Measurements from ENCODE around the gene LRRC28.

LRRC28 gene

DNA sequence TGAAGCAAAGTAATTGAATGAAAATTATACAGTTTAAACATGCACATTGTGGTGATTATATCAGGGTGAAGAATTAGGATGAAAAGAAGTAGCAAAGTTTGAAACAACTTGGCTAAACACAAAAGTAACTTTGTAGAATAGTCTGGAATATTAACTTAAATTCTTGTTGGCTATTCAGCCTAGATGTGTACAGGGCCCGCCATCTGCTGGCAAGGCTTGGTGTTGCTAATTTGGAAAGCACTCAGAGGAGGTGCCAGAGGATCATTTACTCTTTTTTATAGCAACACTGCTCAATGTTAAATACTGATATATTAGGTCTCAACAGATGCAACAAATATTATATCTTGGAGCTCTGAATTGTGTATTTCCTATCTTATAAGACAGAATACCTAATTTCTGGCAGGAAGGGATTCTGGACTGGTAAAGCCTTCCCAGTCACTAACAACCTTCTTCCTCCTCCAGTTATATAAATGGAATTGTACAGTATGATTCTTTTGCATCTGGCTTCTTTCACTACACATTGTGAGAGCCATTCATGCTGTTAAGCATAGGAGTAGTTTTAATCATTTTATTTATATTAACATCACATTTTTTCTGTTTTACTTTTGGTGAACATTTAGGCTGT, 38.0 kb upstream of the LRRC28 start:
- no peak overlapping the region for H3K27ac ChIP-seq (ENCODE audit: low read depth, low read length)
- no peaks in the 10 kb centered on the region for H3F3A ChIP-seq (ENCODE audit: control insufficient read depth, insufficient read depth)
- H3K27me3 ChIP-seq (ENCODE audit: control insufficient read depth, low read length), result no peaks in the 10 kb centered on the region
- no peaks in the 10 kb centered on the region for H3K9me2 ChIP-seq (replicated peaks; ENCODE audit: control insufficient read depth, low read length)
- TF ChIP-seq, protein P1, sequence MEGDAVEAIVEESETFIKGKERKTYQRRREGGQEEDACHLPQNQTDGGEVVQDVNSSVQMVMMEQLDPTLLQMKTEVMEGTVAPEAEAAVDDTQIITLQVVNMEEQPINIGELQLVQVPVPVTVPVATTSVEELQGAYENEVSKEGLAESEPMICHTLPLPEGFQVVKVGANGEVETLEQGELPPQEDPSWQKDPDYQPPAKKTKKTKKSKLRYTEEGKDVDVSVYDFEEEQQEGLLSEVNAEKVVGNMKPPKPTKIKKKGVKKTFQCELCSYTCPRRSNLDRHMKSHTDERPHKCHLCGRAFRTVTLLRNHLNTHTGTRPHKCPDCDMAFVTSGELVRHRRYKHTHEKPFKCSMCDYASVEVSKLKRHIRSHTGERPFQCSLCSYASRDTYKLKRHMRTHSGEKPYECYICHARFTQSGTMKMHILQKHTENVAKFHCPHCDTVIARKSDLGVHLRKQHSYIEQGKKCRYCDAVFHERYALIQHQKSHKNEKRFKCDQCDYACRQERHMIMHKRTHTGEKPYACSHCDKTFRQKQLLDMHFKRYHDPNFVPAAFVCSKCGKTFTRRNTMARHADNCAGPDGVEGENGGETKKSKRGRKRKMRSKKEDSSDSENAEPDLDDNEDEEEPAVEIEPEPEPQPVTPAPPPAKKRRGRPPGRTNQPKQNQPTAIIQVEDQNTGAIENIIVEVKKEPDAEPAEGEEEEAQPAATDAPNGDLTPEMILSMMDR (IDR thresholded peaks at IDR 0.05; ENCODE audit: low read depth, low read length, poor library complexity, severe bottlenecking), result peak; percentile 85
- TF ChIP-seq EZH2phosphoT487 (IDR thresholded peaks at IDR 0.05; ENCODE audit: borderline replicate concordance, low read length), result no peak
- H4K20me1 ChIP-seq (ENCODE audit: control insufficient read depth, insufficient read depth, low read depth, low read length), result no peaks in the 10 kb centered on the region
- no peak overlapping the region for H3K4me3 ChIP-seq (ENCODE audit: low read length)
- H3K9me3 ChIP-seq (ENCODE audit: control insufficient read depth, insufficient read depth, low read length), result no peaks in the 10 kb centered on the region
- H3K4me1 ChIP-seq (ENCODE audit: control insufficient read depth, low read length), result no peaks in the 10 kb centered on the region
- no peak overlapping the region for H3K4me2 ChIP-seq (ENCODE audit: low read length)
- H3K36me3 ChIP-seq (ENCODE audit: control insufficient read depth, low read length), result no peaks in the 10 kb centered on the region
- H3K79me2 ChIP-seq (ENCODE audit: control insufficient read depth, low read length), result no peaks in the 10 kb centered on the region

DNA sequence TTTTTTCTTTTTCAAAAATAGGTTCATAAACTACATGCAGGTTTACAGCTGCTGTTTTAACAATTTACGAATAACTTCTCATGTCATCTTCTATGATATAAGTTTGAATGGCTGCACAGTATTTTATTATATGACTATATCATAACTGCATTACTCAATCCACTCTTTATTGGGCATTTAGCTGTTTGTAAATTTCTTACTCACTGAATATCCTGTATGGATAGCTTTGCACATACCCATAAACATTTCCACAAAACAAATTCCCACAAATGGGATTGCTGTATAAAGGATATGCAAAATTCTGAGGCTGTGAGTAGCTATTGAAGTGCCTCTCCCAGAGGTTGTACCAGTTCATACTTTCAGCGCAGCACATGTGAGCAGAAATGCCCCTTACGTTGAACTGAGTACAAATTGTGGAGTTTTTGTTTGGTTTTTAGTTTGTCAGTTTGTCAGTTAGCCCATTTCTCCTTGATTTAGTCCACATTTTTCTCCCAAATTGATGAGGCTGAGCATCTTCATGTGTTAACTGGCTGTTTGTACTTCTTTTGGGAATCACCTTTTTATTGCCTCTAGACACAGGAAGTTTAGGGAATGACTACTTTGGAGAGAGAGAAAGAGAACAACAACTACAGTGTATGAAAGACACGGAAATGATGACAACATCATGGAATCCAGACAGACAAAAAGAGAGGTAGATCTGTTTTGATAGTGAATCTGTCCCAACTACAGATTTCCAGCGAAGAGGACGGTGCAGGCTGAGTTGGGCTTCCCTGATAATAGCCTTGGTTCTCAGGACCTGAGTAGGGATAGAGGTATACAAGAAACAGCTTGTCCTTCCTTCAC, 26.7 kb upstream of the LRRC28 start:
- Histone ChIP-seq H3F3A (ENCODE audit: control insufficient read depth, insufficient read depth) (no peaks in the 10 kb centered on the region), H3K4me2 (ENCODE audit: low read length) (no peak overlapping the region), H3K9me2 (replicated peaks; ENCODE audit: control insufficient read depth, low read length) (no peaks in the 10 kb centered on the region), H3K9me3 (ENCODE audit: control insufficient read depth, insufficient read depth, low read length) (no peaks in the 10 kb centered on the region), H3K4me1 (ENCODE audit: control insufficient read depth, low read length) (no peaks in the 10 kb centered on the region), H3K4me3 (ENCODE audit: low read length) (no peak overlapping the region), H3K27me3 (ENCODE audit: control insufficient read depth, low read length) (no peaks in the 10 kb centered on the region), H4K20me1 (ENCODE audit: control insufficient read depth, insufficient read depth, low read depth, low read length) (no peaks in the 10 kb centered on the region), H3K27ac (ENCODE audit: low read depth, low read length) (no peak overlapping the region), H3K36me3 (ENCODE audit: control insufficient read depth, low read length) (no peaks in the 10 kb centered on the region), H3K79me2 (ENCODE audit: control insufficient read depth, low read length) (no peaks in the 10 kb centered on the region)
- TF ChIP-seq, protein P1 (IDR thresholded peaks at IDR 0.05; ENCODE audit: low read depth, low read length, poor library complexity, severe bottlenecking), result no peak
- no peak for TF ChIP-seq EZH2phosphoT487 (IDR thresholded peaks at IDR 0.05; ENCODE audit: borderline replicate concordance, low read length)

DNA sequence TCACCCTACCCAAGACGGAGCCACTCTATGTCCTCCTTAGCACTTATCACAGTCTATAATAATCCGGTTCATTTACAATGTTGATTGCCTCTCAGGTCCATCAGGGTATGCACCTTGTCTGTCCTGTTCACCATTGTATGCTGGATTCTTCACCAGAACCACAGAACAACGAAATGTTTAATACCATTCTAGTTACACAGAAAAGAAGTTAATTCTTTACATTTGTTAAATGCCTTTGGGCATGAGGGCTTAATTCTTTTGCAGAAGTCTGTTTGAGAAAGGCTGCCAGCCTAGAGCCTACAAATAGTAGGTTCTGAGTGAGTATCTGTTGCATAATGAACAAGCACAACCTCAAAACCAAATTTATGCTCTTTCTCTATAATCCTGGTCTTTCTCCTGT, 24.5 kb upstream of the LRRC28 start:
- H3K9me2 ChIP-seq (replicated peaks; ENCODE audit: control insufficient read depth, low read length), result no peaks in the 10 kb centered on the region
- H3F3A ChIP-seq (ENCODE audit: control insufficient read depth, insufficient read depth), result no peaks in the 10 kb centered on the region
- no peaks in the 10 kb centered on the region for H3K79me2 ChIP-seq (ENCODE audit: control insufficient read depth, low read length)
- H3K4me1 ChIP-seq (ENCODE audit: control insufficient read depth, low read length), result no peaks in the 10 kb centered on the region
- H3K27me3 ChIP-seq (ENCODE audit: control insufficient read depth, low read length), result no peaks in the 10 kb centered on the region
- H3K9me3 ChIP-seq (ENCODE audit: control insufficient read depth, insufficient read depth, low read length), result no peaks in the 10 kb centered on the region
- TF ChIP-seq EZH2phosphoT487 (IDR thresholded peaks at IDR 0.05; ENCODE audit: borderline replicate concordance, low read length), result no peak
- TF ChIP-seq, protein P1 (IDR thresholded peaks at IDR 0.05; ENCODE audit: low read depth, low read length, poor library complexity, severe bottlenecking), result no peak
- H4K20me1 ChIP-seq (ENCODE audit: control insufficient read depth, insufficient read depth, low read depth, low read length), result no peaks in the 10 kb centered on the region
- H3K4me2 ChIP-seq (ENCODE audit: low read length), result no peak overlapping the region
- no peak overlapping the region for H3K4me3 ChIP-seq (ENCODE audit: low read length)
- no peaks in the 10 kb centered on the region for H3K36me3 ChIP-seq (ENCODE audit: control insufficient read depth, low read length)
- no peak overlapping the region for H3K27ac ChIP-seq (ENCODE audit: low read depth, low read length)

All from DOHH2 (cell line).